GM23338 (cell line): ENCODE measurements around the gene CYP2J2.

ENCODE experiments used
- CREB1 ChIP-seq: fragments of 250-450 bp; sonication (Bioruptor Pico); IDR thresholded peaks from 2 replicates; pipeline ENCODE4 v1.5.0; 2020; ENCODE audit warnings: low read depth, mild to moderate bottlenecking, moderate library complexity
- CTCF ChIP-seq, 2 experiments: fragments of 200-600 bp in 1 of 2; sonication (generic) in 1 of 2; conservative IDR thresholded peaks; 2 replicates each; pipeline versions ENCODE4 v1.5.1 to v1.6.1; 2016 to 2017; ENCODE audit warnings: antibody characterized with exemption in 2 of 2, low read depth in 2 of 2, mild to moderate bottlenecking in 2 of 2, moderate library complexity in 1 of 2
- ETS1 ChIP-seq: IDR thresholded peaks from 2 replicates; pipeline ENCODE4 v1.6.1; 2016; ENCODE audit warnings: antibody characterized with exemption
- EZH2 ChIP-seq: fragments of 200-600 bp; sonication (generic); IDR thresholded peaks from one replicate; pipeline ENCODE4 v1.8.0; 2017; ENCODE audit warnings: antibody characterized with exemption, mild to moderate bottlenecking, low read depth; ENCODE audit not compliant: unreplicated experiment
- EZH2phosphoT487 ChIP-seq: fragments of 200-600 bp; sonication (generic); IDR thresholded peaks from one replicate; pipeline ENCODE4 v1.8.1; 2018; ENCODE audit warnings: antibody characterized with exemption; ENCODE audit not compliant: unreplicated experiment
- JUNB ChIP-seq: IDR thresholded peaks from one replicate; pipeline ENCODE4 v1.6.1; 2016; ENCODE audit warnings: antibody characterized with exemption; ENCODE audit not compliant: unreplicated experiment
- POLR2AphosphoS5 ChIP-seq: IDR thresholded peaks from 2 replicates; pipeline ENCODE4 v1.6.1; 2016; ENCODE audit warnings: antibody characterized with exemption, low read depth
- REST ChIP-seq: IDR thresholded peaks from one replicate; pipeline ENCODE4 v1.6.1; 2018; ENCODE audit warnings: antibody characterized with exemption; ENCODE audit not compliant: unreplicated experiment
- STAT1 ChIP-seq: IDR thresholded peaks from one replicate; pipeline ENCODE4 v1.6.1; 2016; ENCODE audit warnings: antibody characterized with exemption; ENCODE audit not compliant: unreplicated experiment
- ZNF114 ChIP-seq: fragments of 250-450 bp; sonication (Bioruptor Pico); IDR thresholded peaks from 2 replicates; pipeline ENCODE4 v1.5.0; 2020; ENCODE audit warnings: mild to moderate bottlenecking, moderate library complexity
- ZNF331 ChIP-seq: fragments of 250-450 bp; sonication (Bioruptor Pico); IDR thresholded peaks from 2 replicates; pipeline ENCODE4 v1.5.0; 2020; ENCODE audit warnings: low read depth, mild to moderate bottlenecking, moderate library complexity
- ZNF462 ChIP-seq: fragments of 250-450 bp; sonication (Bioruptor Pico); IDR thresholded peaks from 2 replicates; pipeline ENCODE4 v1.5.0; 2020; ENCODE audit warnings: mild to moderate bottlenecking, moderate library complexity

- TF ChIP-seq POLR2AphosphoS5 (no peak), CTCF (conservative IDR thresholded peaks at IDR 0.05; ENCODE audit: low read depth in 2 of 2) (no peak), CREB1 (CRISPR knock-in tag) (no peak), EZH2 (no peak), REST (no peak), ETS1 (no peak), ZNF114 (CRISPR knock-in tag) (no peak), EZH2phosphoT487 (no peak), STAT1 (no peak), ZNF331 (CRISPR knock-in tag) (no peak), ZNF462 (CRISPR knock-in tag) (no peak), JUNB (no peak)
Measured at GRCh38 chr1:59949648-59950047, 23.1 kb upstream of the CYP2J2 start.
